Transverse colon (tissue), 4 donors: ENCODE results near the gene PI3.

Experiments
- CTCF ChIP-seq, 5 experiments: fragments of 200-600 bp in 3 of 5; fragments of 450-650 bp in 2 of 5; sonication (generic) in 3 of 5; IDR thresholded peaks; 1 replicate in 2 of 5; 2 replicates in 3 of 5; pipeline ENCODE4 v1.5.1; 2016 to 2017; ENCODE audit warnings: antibody characterized with exemption in 5 of 5, inconsistent platforms in 3 of 5, mild to moderate bottlenecking in 2 of 5, moderate library complexity in 1 of 5
- EP300 ChIP-seq: sonication (generic); formaldehyde crosslinking; IDR thresholded peaks from one replicate; pipeline ENCODE4 v1.6.1; 2017; ENCODE audit warnings: antibody characterized with exemption, low read depth
- POLR2A ChIP-seq: fragments of 450-650 bp; IDR thresholded peaks from one replicate; pipeline ENCODE4 v1.6.1; 2016; ENCODE audit warnings: antibody characterized with exemption, mild to moderate bottlenecking, moderate library complexity
- POLR2AphosphoS5 ChIP-seq, 3 donors: sonication (generic); formaldehyde crosslinking; IDR thresholded peaks; one replicate each; pipeline ENCODE4 v1.6.1; 2016; ENCODE audit warnings: antibody characterized with exemption in 3 of 3

DNA sequence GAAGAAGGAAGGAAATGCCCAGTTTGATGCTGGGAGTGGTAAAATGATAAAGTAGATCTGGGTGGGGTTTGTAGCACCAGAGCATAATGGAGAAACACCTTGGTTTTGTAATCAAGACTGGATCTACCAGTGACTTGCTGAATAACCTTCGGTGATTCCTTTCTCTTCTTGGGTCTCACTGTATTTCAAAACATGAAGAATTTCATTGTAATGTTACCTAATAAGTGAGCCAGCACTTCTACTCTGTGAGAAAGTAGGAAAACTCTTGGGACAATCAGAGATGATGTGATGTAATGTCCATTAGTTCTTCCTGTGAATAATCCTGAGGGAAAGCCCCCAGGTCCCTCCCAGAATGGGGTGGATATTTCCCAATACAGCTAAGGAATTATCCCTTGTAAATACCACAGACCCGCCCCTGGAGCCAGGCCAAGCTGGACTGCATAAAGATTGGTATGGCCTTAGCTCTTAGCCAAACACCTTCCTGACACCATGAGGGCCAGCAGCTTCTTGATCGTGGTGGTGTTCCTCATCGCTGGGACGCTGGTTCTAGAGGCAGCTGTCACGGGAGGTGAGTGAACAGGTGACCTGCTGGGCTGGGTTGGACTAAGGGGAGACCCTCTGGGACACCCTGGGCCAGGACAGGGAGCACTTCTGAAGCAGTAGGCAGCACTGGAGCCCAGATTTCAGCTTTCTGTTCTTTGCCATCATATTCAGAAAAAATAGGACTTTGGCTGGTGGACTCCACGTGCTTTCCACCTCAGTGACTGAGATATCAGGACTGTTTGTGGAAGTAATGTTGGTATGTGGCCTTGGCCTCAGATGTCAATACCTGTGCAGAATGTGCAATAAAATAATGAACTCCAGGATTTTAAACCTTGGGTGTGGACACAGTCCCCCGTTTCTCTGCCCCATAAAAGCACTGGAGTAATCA lies at the start of gene PI3:
- TF ChIP-seq CTCF (IDR thresholded peaks at IDR 0.05) (no peak), POLR2AphosphoS5 (IDR thresholded peaks at IDR 0.05) (no peak), EP300 (no peak), POLR2A (peak; percentile 42)
